ENCODE results near the gene RASSF6.
"Not testable (repeated sequence)": the region's sequence is repeated elsewhere in the genome, so short reads cannot be mapped to it uniquely, and the experiment has no call there.

The RASSF6 gene

DNA sequence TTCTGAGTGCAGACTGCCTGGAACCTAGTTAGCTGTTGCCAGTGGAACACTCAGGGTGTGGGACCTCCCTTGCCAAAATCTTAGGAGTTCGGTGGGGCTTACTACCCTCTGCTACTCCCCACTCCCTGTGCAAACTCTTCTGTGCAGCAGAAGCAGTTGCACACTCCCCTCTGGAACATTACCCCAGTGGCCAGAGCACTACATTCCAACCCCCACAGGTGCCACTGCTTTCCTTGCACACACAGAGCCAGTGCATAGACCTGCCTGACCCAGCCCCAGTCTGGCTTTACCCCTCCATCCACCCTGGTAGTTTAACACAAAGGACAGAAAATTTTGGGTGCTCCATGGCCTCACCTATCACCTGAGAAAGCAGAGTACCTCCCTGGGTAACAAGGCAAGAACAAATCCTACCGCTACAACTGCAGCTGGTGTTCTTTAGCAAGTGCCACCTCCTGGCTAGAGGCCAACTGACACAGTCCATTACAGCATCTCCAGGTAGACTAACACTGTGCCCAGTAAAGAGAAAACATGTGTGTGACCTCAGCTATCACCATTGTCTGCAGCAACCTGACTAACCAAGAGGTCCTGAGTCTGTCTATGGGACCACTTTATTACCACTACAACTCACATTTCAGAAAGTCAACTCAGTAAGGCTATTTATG, 11.5 kb upstream of the RASSF6 start:
- ATAC-seq (replicated peaks) (no peak), DNase-seq (no peak)
- Mint-ChIP-seq H3K4me3 (no peak overlapping the region), H3K27ac (no peak overlapping the region), H3K9me3 (no peaks in the 10 kb centered on the region), H3K4me1 (ENCODE audit: low read depth in 2 of 2) (no peaks in the 10 kb centered on the region), H3K36me3 (ENCODE audit: insufficient read depth) (no peaks in the 10 kb centered on the region), H3K27me3 (no peaks in the 10 kb centered on the region)

DNA sequence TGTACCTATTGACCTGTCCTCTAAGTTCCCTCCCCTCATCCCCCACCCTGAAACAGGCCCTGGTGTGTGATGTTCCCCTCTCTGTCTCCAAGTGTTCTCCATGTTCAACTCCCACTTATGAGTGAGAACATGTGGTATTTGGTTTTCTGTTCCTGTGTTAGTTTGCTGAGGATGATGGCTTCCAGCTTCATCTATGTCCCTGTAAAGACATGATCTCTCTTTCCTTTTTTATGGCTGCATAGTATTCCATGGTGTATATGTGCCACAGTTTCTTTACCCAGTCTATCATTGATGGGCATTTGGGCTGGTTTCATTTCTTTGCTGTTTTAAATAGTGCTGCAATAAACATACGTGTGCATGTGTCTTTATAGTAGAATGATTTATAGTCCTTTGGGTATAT, 8.6 kb upstream of the RASSF6 start:
- DNase-seq; ATAC-seq (replicated peaks); H3K9me3 Mint-ChIP-seq; H3K27me3 Mint-ChIP-seq; H3K4me1 Mint-ChIP-seq (ENCODE audit: low read depth in 2 of 2); H3K36me3 Mint-ChIP-seq (ENCODE audit: insufficient read depth); H3K4me3 Mint-ChIP-seq; H3K27ac Mint-ChIP-seq: not testable (repeated sequence)

DNA sequence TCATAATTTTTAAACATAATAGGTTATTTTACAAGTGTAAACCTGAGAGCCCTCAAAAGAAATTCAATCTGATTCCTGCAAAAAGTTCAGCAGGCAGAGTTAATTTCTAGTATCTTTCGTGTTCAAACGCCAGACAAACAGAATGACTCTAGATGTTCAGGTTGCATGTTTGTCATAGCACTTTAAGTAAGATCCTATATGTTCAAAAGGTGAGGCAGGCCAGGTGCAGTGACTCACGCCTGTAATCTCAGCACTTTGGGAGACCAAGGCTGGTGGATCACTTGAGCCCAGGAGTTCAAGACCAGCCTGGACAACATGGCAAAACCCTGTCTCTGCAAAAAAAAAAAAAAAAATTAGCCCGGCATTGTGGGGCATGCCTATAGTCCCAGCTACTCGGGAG, 1.1 kb upstream of the RASSF6 start:
- no peak for DNase-seq
- peaks cover 0 to 13% of the 10 kb centered on the region in 2 donors for H3K27me3 Mint-ChIP-seq
- no peak overlapping the region for H3K4me3 Mint-ChIP-seq
- H3K9me3 Mint-ChIP-seq, result no peaks in the 10 kb centered on the region
- H3K36me3 Mint-ChIP-seq (ENCODE audit: insufficient read depth), result peaks cover 3% of the 10 kb centered on the region
- H3K27ac Mint-ChIP-seq, result no peak overlapping the region
- ATAC-seq (replicated peaks), result no peak
- peaks cover 0 to 3% of the 10 kb centered on the region in 2 donors for H3K4me1 Mint-ChIP-seq (ENCODE audit: low read depth in 2 of 2)

DNA sequence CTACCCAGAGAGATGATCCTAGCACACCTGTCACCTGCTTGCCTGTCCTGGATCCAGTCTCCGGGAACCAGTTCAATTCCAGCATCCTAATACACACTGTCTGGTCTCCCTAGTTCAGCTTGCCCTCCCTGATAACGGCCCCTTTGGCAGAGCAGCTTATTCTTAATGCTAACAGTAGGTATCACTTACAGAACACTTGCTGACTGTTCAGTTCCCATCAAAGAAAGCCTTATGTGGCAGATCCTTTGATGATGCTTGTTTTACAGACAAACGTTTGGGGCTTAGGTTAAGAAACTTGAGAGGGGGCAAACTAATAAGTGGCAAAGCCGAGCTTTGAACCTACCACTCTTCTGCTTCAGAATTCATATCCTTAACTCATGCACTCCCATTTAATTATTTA, 890 bp downstream of the RASSF6 start:
- Mint-ChIP-seq H3K27ac (no peak overlapping the region), H3K4me1 (ENCODE audit: low read depth in 2 of 2) (peaks cover 0 to 3% of the 10 kb centered on the region in 2 donors), H3K36me3 (ENCODE audit: insufficient read depth) (peaks cover 2% of the 10 kb centered on the region), H3K9me3 (no peaks in the 10 kb centered on the region), H3K4me3 (no peak overlapping the region), H3K27me3 (peaks cover 0 to 13% of the 10 kb centered on the region in 2 donors)
- no peak for ATAC-seq (replicated peaks)
- no peak for DNase-seq

DNA sequence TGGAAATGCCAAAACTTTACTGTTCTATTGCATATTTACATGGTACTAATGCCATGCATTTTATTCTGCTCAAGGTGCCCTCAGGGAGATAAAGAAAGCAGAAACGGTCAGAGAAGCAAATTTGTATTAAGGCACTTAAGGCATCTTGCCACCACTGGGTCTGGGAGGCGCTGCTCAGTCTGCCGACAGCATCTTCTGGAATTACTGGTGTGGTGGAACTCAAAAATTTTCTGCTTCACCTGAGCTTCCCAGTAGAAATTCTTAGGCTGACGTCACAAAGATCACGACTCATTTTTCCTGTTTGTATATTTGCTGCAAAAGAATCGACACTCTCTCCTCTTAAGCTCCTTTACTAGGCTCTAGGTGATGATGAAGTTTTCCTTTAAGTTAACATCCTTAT, 3.0 kb downstream of the RASSF6 start:
- peaks cover 0 to 3% of the 10 kb centered on the region in 2 donors for H3K9me3 Mint-ChIP-seq
- peaks cover 0 to 3% of the 10 kb centered on the region in 2 donors for H3K4me1 Mint-ChIP-seq (ENCODE audit: low read depth in 2 of 2)
- H3K27ac Mint-ChIP-seq, result no peak overlapping the region
- H3K4me3 Mint-ChIP-seq, result no peak overlapping the region
- H3K27me3 Mint-ChIP-seq, result peaks cover 0 to 13% of the 10 kb centered on the region in 2 donors
- no peaks in the 10 kb centered on the region for H3K36me3 Mint-ChIP-seq (ENCODE audit: insufficient read depth)
- no peak for ATAC-seq (replicated peaks)
- DNase-seq, result no peak

DNA sequence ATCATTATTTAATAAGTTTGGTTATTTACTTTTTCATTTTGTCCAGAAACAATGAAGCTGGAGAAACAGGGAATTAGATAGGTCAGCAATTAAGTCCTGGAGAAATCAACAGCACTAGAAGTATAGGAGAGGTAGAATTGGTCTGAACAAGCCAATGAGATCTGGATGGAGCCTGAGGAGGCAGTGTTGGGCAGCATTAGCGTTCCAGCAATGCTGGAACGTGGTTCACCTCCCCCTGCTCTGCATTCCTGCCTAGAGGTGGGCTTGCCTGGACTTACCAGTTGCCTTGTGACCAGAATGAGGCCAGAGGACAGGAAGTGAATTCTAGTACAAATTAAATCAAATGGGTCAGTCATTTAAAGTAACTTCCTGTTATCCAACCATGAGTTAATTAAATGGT, 4.6 kb downstream of the RASSF6 start:
- no peak for ATAC-seq (replicated peaks)
- no peaks in the 10 kb centered on the region for H3K36me3 Mint-ChIP-seq (ENCODE audit: insufficient read depth)

DNA sequence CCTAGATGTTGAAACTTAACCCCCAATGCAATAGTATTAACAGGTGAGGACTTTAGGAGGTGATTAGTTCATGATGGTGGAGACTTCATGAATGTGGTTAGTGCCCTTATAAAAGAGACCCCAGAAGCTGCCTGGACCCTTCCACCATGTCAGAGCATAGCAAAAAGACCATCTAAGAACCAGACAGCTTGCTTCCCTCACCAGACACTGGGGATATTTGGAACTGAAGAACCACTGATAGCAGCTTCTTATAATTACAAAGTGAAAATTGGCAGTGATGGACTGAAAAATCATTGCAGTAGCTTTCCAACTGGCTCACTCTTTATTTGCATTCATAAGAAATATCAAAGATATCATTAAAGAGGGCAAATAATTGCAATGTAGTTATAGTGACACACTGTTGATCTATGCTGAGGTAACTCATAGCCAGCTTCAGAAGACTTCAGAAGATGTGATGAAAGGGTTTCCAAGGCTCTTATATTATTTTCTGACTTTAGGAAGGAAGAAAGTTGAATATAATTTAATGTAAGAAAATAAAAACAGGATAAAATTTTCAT, 5.8 kb downstream of the RASSF6 start:
- ATAC-seq (replicated peaks), result no peak
- Mint-ChIP-seq H3K4me3 (no peak overlapping the region), H3K4me1 (ENCODE audit: low read depth in 2 of 2) (no peaks in the 10 kb centered on the region)

More for the DNA sequence above, 4.6 kb downstream of the RASSF6 start:
- peaks cover 6 to 13% of the 10 kb centered on the region in 2 donors for H3K27me3 Mint-ChIP-seq
- no peak overlapping the region for H3K27ac Mint-ChIP-seq
- no peak for DNase-seq
- H3K9me3 Mint-ChIP-seq, result peaks cover 0 to 3% of the 10 kb centered on the region in 2 donors
- no peak overlapping the region for H3K4me3 Mint-ChIP-seq
- peaks cover 0 to 3% of the 10 kb centered on the region in 2 donors for H3K4me1 Mint-ChIP-seq (ENCODE audit: low read depth in 2 of 2)

DNA sequence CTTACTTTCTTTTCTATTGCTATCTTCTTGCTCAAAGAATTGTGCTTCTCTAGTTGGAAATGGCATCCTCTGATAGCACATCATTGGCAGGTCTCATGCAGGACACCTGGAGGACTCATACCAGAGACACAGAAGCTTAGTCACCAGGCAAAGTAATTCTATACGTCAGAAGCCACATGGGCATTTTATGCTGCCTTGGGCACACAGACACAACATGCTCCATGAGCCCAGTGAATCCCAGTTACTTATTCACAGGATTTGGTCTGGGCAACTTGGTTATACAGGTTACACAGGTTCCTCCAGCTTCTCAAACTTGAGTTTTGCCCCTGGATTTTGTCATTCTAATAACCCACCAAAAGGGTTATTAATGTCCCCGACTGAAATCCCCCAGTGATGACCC, 7.1 kb downstream of the RASSF6 start:
- Mint-ChIP-seq H3K4me1 (ENCODE audit: low read depth in 2 of 2) (no peaks in the 10 kb centered on the region), H3K4me3 (no peak overlapping the region), H3K36me3 (ENCODE audit: insufficient read depth) (no peaks in the 10 kb centered on the region), H3K27ac (no peak overlapping the region), H3K27me3 (peaks cover 0 to 6% of the 10 kb centered on the region in 2 donors), H3K9me3 (peaks cover 0 to 3% of the 10 kb centered on the region in 2 donors)
- ATAC-seq (replicated peaks) (no peak), DNase-seq (no peak)

More for the DNA sequence above, 5.8 kb downstream of the RASSF6 start:
- Mint-ChIP-seq H3K9me3 (peaks cover 0 to 3% of the 10 kb centered on the region in 2 donors), H3K27me3 (peaks cover 5 to 6% of the 10 kb centered on the region in 2 donors), H3K36me3 (ENCODE audit: insufficient read depth) (no peaks in the 10 kb centered on the region), H3K27ac (no peak overlapping the region)
- DNase-seq, result no peak

DNA sequence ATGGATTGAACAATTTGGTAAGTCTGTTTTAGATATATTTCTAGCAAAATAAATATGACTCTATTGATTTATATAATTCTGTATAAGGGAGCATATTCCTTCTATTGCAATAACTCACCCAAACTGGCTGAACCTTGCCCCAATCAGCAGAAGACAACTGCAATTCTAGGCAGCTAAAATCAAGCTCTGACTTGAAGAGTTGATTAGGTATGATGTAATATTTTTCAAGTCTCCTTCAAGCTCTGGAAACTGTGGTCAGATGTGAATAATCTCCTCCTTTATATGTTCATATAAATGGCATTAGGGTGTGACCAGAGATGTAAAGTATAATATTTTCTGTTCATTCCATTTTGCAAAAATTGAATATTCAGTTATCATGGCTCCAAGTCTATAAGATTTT, 8.2 kb downstream of the RASSF6 start:
- DNase-seq (no peak), ATAC-seq (replicated peaks) (no peak)
- no peaks in the 10 kb centered on the region for H3K4me1 Mint-ChIP-seq (ENCODE audit: low read depth in 2 of 2)
- H3K9me3 Mint-ChIP-seq, result peaks cover 0 to 3% of the 10 kb centered on the region in 2 donors
- peaks cover 0 to 6% of the 10 kb centered on the region in 2 donors for H3K27me3 Mint-ChIP-seq
- H3K27ac Mint-ChIP-seq, result no peak overlapping the region
- H3K4me3 Mint-ChIP-seq, result no peak overlapping the region
- H3K36me3 Mint-ChIP-seq (ENCODE audit: insufficient read depth), result no peaks in the 10 kb centered on the region

DNA sequence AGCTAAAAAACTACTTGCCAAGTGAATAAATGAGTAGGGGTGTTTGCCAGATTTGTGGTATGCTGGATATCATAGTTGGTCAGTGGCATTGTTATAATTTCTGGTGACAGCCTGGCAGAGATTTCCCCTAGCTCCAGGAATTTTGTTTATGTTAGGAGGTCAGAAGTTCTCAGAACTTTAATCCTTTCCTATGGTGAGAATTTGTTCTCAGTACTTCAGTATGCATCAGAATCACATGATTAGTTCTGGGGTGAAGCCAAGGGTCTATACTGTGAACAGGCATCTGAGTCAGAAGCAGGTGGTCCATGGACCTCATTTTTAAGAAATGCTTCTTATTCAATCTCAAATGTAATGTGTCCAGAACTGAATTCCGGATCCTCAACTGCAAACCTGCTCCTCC, 10.5 kb downstream of the RASSF6 start:
- Mint-ChIP-seq H3K9me3 (peaks cover 0 to 3% of the 10 kb centered on the region in 2 donors), H3K4me3 (no peak overlapping the region), H3K27ac (no peak overlapping the region), H3K36me3 (ENCODE audit: insufficient read depth) (no peaks in the 10 kb centered on the region), H3K27me3 (peaks cover 0 to 6% of the 10 kb centered on the region in 2 donors), H3K4me1 (ENCODE audit: low read depth in 2 of 2) (no peaks in the 10 kb centered on the region)
- DNase-seq (no peak), ATAC-seq (replicated peaks) (no peak)

DNA sequence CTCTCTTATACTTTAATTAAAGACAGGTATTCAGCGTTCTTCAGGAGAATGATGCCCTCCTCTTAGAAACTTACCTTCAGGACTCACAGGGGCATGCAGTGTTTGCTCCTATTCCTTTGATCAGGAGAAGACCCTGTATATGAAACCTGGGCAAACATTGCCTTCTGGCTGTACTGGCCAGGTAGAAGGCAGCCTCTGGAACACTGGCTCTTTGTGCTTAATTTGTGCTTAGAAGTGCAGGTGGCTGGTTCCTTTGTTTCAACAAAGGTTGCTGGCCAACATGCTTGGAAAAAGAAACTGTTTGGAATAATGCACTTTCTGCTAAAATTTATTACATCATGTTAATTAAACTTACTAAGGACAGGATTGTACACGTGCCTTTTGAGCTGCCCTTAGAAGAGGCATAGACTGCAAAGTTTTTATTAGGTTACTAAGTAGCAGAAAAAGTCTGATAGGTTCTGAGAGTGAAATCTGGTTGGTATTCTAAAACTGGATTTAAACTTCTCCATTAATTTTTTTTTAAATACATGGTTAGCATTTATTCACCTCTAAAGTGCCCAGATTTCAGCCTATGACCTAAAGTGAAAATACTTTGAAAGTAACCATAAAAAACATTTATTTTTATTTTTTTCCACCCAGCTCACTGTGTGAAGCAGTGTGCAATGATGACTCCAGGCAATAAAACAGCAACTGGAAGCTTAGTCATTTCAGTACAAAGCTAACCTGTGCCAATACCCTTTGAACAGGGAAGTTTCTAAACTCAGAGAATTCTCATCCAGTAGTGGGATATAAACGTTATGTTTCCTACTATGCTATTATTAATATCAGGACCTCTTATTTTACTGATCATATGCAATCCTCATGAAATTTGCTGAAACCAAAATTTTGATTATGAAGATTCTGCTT, 11.3 kb downstream of the RASSF6 start:
- Mint-ChIP-seq H3K4me1 (ENCODE audit: low read depth in 2 of 2) (no peaks in the 10 kb centered on the region), H3K36me3 (ENCODE audit: insufficient read depth) (no peaks in the 10 kb centered on the region), H3K9me3 (peaks cover 0 to 3% of the 10 kb centered on the region in 2 donors), H3K27ac (no peak overlapping the region), H3K4me3 (no peak overlapping the region), H3K27me3 (peaks cover 0 to 6% of the 10 kb centered on the region in 2 donors)
- no peak for DNase-seq
- ATAC-seq (replicated peaks), result no peak

DNA sequence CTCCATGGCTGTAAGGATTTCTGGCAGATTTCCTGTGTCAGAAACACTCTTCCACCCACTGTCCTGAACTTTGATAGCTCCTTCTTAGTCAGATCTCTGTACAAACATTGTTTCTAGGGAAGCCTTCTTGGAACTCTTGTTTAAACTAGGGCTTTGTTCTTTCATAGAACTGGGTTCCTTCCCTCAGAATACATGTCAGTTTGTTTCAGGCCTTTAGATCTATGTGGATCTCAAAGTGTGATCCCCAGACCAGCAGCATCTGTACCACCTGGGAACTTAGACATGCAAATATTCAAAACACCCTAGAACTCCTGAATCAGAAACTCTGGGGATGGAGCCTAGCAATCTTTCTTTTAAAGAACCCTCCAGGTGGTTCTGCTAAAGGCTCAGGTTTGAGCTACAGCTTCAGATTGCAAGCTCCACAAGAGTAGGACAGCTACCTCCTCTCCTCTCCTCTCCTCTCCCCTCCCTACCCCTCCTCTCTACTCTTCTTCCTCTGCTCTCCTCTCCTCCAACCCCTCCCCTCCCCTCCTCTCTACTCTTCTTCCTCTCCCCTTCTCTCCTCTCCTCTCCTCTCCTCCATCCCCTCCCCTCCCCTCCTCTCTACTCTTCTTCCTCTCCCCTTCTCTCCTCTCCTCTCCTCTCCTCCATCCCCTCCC, 12.7 kb downstream of the RASSF6 start:
- Mint-ChIP-seq H3K4me1 (ENCODE audit: low read depth in 2 of 2) (no peaks in the 10 kb centered on the region), H3K27ac (no peak overlapping the region), H3K27me3 (peaks cover 0 to 6% of the 10 kb centered on the region in 2 donors), H3K36me3 (ENCODE audit: insufficient read depth) (no peaks in the 10 kb centered on the region), H3K4me3 (no peak overlapping the region), H3K9me3 (no peaks in the 10 kb centered on the region)
- no peak for DNase-seq
- ATAC-seq (replicated peaks), result no peak

DNA sequence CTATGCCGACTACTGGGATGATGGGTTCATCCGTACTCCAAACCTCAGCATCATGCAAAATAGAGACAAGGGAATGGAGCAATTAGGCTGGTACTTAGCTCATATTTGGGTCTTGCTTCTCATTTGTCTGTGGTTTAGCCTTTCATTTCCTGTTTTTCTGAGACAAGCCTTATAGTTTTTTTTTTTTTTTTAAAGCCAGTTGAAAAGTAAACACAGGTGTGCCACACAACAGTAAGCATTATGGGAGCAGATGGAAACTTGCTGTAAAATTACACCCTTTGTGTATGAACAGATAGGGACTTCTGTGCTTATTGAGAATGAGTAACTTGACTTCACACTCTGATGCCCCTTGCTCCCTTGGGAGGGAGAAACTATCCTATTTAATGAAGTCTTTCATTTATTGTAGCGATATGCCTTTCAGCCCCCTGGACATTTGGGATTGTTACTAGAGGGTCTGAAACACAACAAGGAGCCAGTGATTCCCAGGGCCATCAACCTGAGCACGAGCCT, 13.7 kb downstream of the RASSF6 start:
- no peaks in the 10 kb centered on the region for H3K36me3 Mint-ChIP-seq (ENCODE audit: insufficient read depth)
- H3K4me1 Mint-ChIP-seq (ENCODE audit: low read depth in 2 of 2), result no peaks in the 10 kb centered on the region
- DNase-seq, result no peak
- no peak overlapping the region for H3K27ac Mint-ChIP-seq
- H3K9me3 Mint-ChIP-seq, result no peaks in the 10 kb centered on the region
- H3K27me3 Mint-ChIP-seq, result peaks cover 0 to 6% of the 10 kb centered on the region in 2 donors
- no peak for ATAC-seq (replicated peaks)
- no peak overlapping the region for H3K4me3 Mint-ChIP-seq
